ENCODE data around the gene UCP2. TPM values are rescaled to one million over a fixed set of nuclear protein-coding genes. Genes with fewer than 3 reads are reported as not detected.
A peak's percentile ranks its signal among the peaks of the same experiment; 100 is the strongest.

UCP2 gene
- total and polyA plus RNA-seq, 9 of the 15 experiments (the other 6 are each of a cell fraction or from before 2014, with no cell fraction given), result 19.2 to 216 (median 87.9) TPM

DNA sequence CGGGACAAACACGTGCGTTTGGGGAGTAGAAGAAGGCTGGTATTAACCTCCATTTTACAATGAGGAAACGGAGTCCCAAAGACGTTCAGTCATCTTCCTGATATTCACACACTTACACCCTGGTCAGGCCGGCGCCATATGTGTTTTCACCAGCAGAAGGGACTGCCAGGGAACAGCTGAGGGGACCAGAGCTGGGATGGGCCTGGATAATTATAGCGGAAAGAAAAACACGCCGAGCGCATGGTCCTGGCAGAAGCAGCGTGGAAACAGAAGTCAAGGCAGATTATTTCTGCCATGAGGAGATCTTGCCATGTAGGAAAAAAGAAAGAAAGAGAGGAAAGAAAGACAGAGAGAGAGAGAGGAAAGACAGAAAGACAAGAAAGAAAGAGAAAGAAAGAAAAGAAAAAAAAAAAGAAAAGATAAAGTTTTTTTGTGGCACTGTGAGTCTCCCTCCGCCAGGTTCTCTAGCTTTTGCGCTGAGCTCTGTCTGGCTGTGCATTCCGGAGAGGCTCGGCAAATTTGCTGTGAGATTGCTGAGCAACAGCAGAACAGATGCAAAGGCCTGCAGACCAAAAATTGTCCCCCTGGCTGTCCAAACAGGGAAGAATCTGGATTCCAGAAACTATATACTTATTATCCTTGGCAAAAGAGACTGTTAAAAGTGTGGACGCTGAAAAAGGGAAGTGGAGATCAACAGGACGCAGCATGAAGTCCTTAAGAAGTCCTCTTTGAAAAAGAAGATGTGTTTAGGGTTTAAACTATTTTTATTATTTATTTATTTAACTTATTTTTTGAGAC, 1.3 kb upstream of the UCP2 start (continued):
- TF ChIP-seq BCLAF1 (IDR thresholded peaks at IDR 0.05; ENCODE audit: borderline replicate concordance in 1 of 2, control insufficient read depth in 1 of 2, low read depth in 2 of 2, low read length in 1 of 2) (no peak), SRF (CRISPR knock-in tag; IDR thresholded peaks at IDR 0.05) (peak in 1 of 2 experiments; percentile 23; a peak in 1 of 4 replicates), GABPB2 (CRISPR knock-in tag; conservative IDR thresholded peaks at IDR 0.05) (no peak), E2F6 (IDR thresholded peaks at IDR 0.05; ENCODE audit: borderline replicate concordance in 1 of 2, extremely low read depth in 1 of 2, insufficient read depth in 1 of 2, insufficient read length in 1 of 2, low read depth in 1 of 2, low read length in 1 of 2, poor library complexity in 1 of 2, severe bottlenecking in 1 of 2) (no peak), CBFA2T2 (conservative IDR thresholded peaks at IDR 0.05) (no peak), ZNF217 (CRISPR knock-in tag; IDR thresholded peaks at IDR 0.05) (no peak), USF2 (CRISPR knock-in tag; IDR thresholded peaks at IDR 0.05) (no peak), COPS2 (conservative IDR thresholded peaks at IDR 0.05) (no peak), ZKSCAN8 (CRISPR knock-in tag; IDR thresholded peaks at IDR 0.05) (peak; percentile 77; the same call in 1 of the 2 replicates), CBX1 (IDR thresholded peaks at IDR 0.05; ENCODE audit: low read depth) (no peak), NCOA6 (IDR thresholded peaks at IDR 0.05) (no peak), ZNF785 (CRISPR knock-in tag; IDR thresholded peaks at IDR 0.05) (no peak)
- TF ChIP-seq, protein P1, sequence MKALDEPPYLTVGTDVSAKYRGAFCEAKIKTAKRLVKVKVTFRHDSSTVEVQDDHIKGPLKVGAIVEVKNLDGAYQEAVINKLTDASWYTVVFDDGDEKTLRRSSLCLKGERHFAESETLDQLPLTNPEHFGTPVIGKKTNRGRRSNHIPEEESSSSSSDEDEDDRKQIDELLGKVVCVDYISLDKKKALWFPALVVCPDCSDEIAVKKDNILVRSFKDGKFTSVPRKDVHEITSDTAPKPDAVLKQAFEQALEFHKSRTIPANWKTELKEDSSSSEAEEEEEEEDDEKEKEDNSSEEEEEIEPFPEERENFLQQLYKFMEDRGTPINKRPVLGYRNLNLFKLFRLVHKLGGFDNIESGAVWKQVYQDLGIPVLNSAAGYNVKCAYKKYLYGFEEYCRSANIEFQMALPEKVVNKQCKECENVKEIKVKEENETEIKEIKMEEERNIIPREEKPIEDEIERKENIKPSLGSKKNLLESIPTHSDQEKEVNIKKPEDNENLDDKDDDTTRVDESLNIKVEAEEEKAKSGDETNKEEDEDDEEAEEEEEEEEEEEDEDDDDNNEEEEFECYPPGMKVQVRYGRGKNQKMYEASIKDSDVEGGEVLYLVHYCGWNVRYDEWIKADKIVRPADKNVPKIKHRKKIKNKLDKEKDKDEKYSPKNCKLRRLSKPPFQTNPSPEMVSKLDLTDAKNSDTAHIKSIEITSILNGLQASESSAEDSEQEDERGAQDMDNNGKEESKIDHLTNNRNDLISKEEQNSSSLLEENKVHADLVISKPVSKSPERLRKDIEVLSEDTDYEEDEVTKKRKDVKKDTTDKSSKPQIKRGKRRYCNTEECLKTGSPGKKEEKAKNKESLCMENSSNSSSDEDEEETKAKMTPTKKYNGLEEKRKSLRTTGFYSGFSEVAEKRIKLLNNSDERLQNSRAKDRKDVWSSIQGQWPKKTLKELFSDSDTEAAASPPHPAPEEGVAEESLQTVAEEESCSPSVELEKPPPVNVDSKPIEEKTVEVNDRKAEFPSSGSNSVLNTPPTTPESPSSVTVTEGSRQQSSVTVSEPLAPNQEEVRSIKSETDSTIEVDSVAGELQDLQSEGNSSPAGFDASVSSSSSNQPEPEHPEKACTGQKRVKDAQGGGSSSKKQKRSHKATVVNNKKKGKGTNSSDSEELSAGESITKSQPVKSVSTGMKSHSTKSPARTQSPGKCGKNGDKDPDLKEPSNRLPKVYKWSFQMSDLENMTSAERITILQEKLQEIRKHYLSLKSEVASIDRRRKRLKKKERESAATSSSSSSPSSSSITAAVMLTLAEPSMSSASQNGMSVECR (CRISPR knock-in tag; IDR thresholded peaks at IDR 0.05), result no peak; the same call in 1 of the 2 replicates
- TF ChIP-seq, protein P2, sequence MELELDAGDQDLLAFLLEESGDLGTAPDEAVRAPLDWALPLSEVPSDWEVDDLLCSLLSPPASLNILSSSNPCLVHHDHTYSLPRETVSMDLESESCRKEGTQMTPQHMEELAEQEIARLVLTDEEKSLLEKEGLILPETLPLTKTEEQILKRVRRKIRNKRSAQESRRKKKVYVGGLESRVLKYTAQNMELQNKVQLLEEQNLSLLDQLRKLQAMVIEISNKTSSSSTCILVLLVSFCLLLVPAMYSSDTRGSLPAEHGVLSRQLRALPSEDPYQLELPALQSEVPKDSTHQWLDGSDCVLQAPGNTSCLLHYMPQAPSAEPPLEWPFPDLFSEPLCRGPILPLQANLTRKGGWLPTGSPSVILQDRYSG (tag; conservative IDR thresholded peaks at IDR 0.05; ENCODE audit: low read depth), result peak; percentile 81

Data from K562 (cell line).